T-helper 9 cell (primary cell): ENCODE results near the gene TMEM131.
"Not testable (repeated sequence)": the region's sequence is repeated elsewhere in the genome, so short reads cannot be mapped to it uniquely, and the experiment has no call there.

Experiments used
- DNase-seq: peaks from one replicate; pipeline ENCODE4 v3.0.0-alpha.2; 2020
- total RNA-seq, 2 donors: gene quantifications; one replicate each; lab custom pipeline; 2026; lab: John Stamatoyannopoulos, UW

Gene TMEM131
- 58.6 to 62.4 reads per million in 2 donors for total RNA-seq

GRCh38 chr2:97995734-97996624 is at the start of gene TMEM131:
Gene TMEM131, minus strand, starts transcription at chr2:97995948. Its CDS starts 286 bp downstream, at chr2:97995662.
- DNase-seq: peak; percentile 92

GRCh38 chr2:98044730-98045129 is 49.0 kb upstream of the TMEM131 start:
- DNase-seq: not testable (repeated sequence)

- no peak for DNase-seq
These were observed 47.4 kb upstream of the TMEM131 start for GRCh38 chr2:98043101-98043500.

GRCh38 chr2:98040331-98040939 is 44.7 kb upstream of the TMEM131 start:
- DNase-seq: no peak

- no peak for DNase-seq
These were observed 43.5 kb upstream of the TMEM131 start for GRCh38 chr2:98039085-98039756.

- no peak for DNase-seq
These were observed 42.1 kb upstream of the TMEM131 start for GRCh38 chr2:98037666-98038336.

- DNase-seq: no peak
These were observed 41.5 kb upstream of the TMEM131 start for GRCh38 chr2:98037206-98037605.

GRCh38 chr2:98036349-98037000 is 40.7 kb upstream of the TMEM131 start:
- DNase-seq: no peak

GRCh38 chr2:98034745-98035144 is 39.0 kb upstream of the TMEM131 start:
- no peak for DNase-seq

GRCh38 chr2:98032086-98032485 is 36.3 kb upstream of the TMEM131 start:
- DNase-seq: no peak

GRCh38 chr2:98029718-98030222 is 34.0 kb upstream of the TMEM131 start:
- DNase-seq: no peak

GRCh38 chr2:98028931-98029717 is 33.4 kb upstream of the TMEM131 start:
- no peak for DNase-seq

- DNase-seq: no peak
These were observed 32.4 kb upstream of the TMEM131 start for GRCh38 chr2:98028101-98028561.

- DNase-seq: no peak
These were observed 31.8 kb upstream of the TMEM131 start for GRCh38 chr2:98027538-98027937.

- DNase-seq: no peak
These were observed 31.3 kb upstream of the TMEM131 start for GRCh38 chr2:98026927-98027522.

GRCh38 chr2:98026292-98026691 is 30.5 kb upstream of the TMEM131 start:
- no peak for DNase-seq

GRCh38 chr2:98025481-98026037 is 29.8 kb upstream of the TMEM131 start:
- DNase-seq: no peak

GRCh38 chr2:98022067-98022466 is 26.3 kb upstream of the TMEM131 start:
- not testable (repeated sequence) for DNase-seq

- no peak for DNase-seq
These were observed 25.4 kb upstream of the TMEM131 start for GRCh38 chr2:98020992-98021713.

- no peak for DNase-seq
These were observed 24.8 kb upstream of the TMEM131 start for GRCh38 chr2:98020516-98020915.
